Nephron (organoid): ENCODE measurements around the gene DPH1.

Source experiments
- H3K27ac Mint-ChIP-seq, 3 experiments: 2 replicates each; pipeline ENCODE4 v1.8.0; 2020; ENCODE audit warnings: mixed read lengths in 3 of 3, mild to moderate bottlenecking in 2 of 3, moderate library complexity in 1 of 3
- H3K27me3 Mint-ChIP-seq: 2 replicates; pipeline ENCODE4 v1.8.0; 2021; ENCODE audit warnings: low read depth, mild to moderate bottlenecking, moderate library complexity, mixed read lengths
- H3K36me3 Mint-ChIP-seq: 2 replicates; pipeline ENCODE4 v1.8.0; 2020; ENCODE audit warnings: low read depth, mixed read lengths
- H3K4me1 Mint-ChIP-seq: 2 replicates; pipeline ENCODE4 v1.8.0; 2020; ENCODE audit warnings: mixed read lengths
- H3K4me3 Mint-ChIP-seq, 3 experiments: 2 replicates each; pipeline ENCODE4 v1.8.0; 2020; ENCODE audit warnings: mild to moderate bottlenecking in 3 of 3, mixed read lengths in 3 of 3, moderate library complexity in 2 of 3
- H3K9me3 Mint-ChIP-seq: 2 replicates; pipeline ENCODE4 v1.8.0; 2020; ENCODE audit warnings: mixed read lengths
- TF ChIP-seq, protein P1 (sequence below), 3 experiments: fragments of 200-600 bp; sonication (generic); IDR thresholded peaks; one replicate each; pipeline ENCODE4 v1.5.0; 2021; ENCODE audit warnings: antibody characterized with exemption in 3 of 3; ENCODE audit not compliant: unreplicated experiment in 3 of 3

The DPH1 gene

DNA sequence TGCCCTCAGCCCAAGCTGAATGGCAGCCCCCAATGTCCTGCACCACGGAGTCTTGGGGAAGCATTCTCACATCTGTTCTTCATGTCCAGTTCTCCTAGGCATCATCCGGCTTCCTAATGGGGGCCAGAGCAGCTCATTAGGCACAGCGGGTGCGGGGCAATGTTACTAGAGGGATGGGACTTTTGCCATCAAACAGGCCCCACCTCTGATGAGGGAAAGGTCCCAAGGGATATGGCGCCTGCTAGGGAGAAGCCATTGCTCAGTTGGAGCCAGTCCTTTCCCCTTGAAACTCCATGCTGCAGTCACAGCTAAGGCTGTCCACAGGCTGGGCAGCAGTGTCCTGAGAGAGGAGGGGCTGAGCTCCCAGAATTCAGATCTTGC is 1.7 kb upstream of the DPH1 start:
- peaks cover 3% of the 10 kb centered on the region for H3K9me3 Mint-ChIP-seq
- peaks cover 15% of the 10 kb centered on the region for H3K4me1 Mint-ChIP-seq
- no peaks in the 10 kb centered on the region for H3K36me3 Mint-ChIP-seq
- peaks cover 48% of the 10 kb centered on the region for H3K27me3 Mint-ChIP-seq
- peak overlapping the region; percentile 67 to 83 (median 80) for H3K4me3 Mint-ChIP-seq
- H3K27ac Mint-ChIP-seq, result no peak overlapping the region
- TF ChIP-seq, protein P1, sequence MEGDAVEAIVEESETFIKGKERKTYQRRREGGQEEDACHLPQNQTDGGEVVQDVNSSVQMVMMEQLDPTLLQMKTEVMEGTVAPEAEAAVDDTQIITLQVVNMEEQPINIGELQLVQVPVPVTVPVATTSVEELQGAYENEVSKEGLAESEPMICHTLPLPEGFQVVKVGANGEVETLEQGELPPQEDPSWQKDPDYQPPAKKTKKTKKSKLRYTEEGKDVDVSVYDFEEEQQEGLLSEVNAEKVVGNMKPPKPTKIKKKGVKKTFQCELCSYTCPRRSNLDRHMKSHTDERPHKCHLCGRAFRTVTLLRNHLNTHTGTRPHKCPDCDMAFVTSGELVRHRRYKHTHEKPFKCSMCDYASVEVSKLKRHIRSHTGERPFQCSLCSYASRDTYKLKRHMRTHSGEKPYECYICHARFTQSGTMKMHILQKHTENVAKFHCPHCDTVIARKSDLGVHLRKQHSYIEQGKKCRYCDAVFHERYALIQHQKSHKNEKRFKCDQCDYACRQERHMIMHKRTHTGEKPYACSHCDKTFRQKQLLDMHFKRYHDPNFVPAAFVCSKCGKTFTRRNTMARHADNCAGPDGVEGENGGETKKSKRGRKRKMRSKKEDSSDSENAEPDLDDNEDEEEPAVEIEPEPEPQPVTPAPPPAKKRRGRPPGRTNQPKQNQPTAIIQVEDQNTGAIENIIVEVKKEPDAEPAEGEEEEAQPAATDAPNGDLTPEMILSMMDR (IDR thresholded peaks at IDR 0.05; ENCODE audit: unreplicated experiment in 3 of 3), result no peak

DNA sequence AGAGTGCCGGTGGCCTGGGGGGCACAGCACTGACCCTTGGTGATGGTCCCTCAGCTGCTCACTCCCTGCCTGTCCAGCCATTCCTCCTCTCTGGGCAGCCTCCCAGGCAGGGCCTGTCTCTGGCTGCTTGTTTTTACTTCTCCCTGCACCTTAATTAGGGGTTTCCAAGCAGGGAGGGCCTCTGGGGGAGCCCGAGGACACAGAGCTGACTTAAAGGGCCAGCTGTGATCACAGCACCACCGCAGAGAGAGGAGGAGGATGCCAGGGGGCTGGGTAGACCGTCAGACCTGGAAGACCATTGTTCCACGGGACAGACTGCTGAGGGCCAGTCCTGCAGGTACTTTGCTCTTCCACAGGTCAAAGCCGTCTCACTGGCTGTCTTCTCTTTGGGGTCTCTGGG is 1.2 kb upstream of the DPH1 start:
- TF ChIP-seq, protein P1 (IDR thresholded peaks at IDR 0.05; ENCODE audit: unreplicated experiment in 3 of 3), result no peak

DNA sequence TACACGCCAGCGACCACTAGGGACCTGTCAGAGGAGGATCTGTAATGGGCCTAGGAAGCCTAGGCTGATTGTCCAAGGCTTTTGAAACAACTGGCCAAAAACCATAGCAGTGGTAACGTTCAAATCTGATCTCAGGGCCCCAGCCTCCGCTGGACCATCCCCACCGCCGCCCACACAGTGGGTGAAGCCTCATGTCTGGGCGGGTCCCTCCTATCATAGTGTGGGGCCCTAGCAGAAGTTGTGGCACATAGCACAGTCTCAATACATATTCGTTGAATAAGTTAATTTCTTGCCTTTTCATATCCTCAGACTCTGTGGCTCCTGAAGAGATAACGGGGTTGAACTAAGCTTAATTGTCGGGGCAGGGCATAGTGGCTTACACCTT is 818 bp downstream of the DPH1 start:
- peaks cover 31% of the 10 kb centered on the region for H3K27me3 Mint-ChIP-seq
- TF ChIP-seq, protein P1 (IDR thresholded peaks at IDR 0.05; ENCODE audit: unreplicated experiment in 3 of 3), result peak; percentile 51 to 68 (median 63)
- no peaks in the 10 kb centered on the region for H3K36me3 Mint-ChIP-seq
- peaks cover 15% of the 10 kb centered on the region for H3K4me1 Mint-ChIP-seq
- H3K27ac Mint-ChIP-seq, result peak overlapping the region; percentile 73 to 84 (median 74)
- H3K4me3 Mint-ChIP-seq, result peak overlapping the region; percentile 92 to 98 (median 95)
- H3K9me3 Mint-ChIP-seq, result peaks cover 3% of the 10 kb centered on the region

More for the DNA sequence above, 1.2 kb upstream of the DPH1 start:
- peak overlapping the region; percentile 66 to 83 (median 80) for H3K4me3 Mint-ChIP-seq
- no peaks in the 10 kb centered on the region for H3K36me3 Mint-ChIP-seq
- H3K4me1 Mint-ChIP-seq, result peaks cover 15% of the 10 kb centered on the region
- H3K9me3 Mint-ChIP-seq, result peaks cover 3% of the 10 kb centered on the region
- no peak overlapping the region for H3K27ac Mint-ChIP-seq
- H3K27me3 Mint-ChIP-seq, result peaks cover 45% of the 10 kb centered on the region

DNA sequence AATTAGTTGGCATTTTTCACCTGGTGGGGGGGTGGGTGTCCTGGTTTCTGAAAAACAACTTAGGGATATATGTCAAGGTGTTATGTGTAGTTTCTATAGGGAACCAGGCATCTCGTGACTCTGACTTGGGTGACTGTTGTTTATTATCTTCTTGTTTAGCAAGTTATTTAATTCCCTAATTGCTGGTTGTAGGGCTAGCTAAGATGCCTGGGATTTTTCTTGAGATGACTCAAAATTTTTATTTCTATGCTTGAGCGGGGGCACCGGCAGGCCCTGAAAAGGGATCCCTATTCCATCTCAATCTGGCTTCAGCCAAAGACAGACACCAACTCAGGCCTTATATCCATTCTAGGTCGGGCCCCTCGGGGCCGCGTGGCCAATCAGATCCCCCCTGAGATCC is 3.2 kb downstream of the DPH1 start:
- Mint-ChIP-seq H3K27me3 (peaks cover 10% of the 10 kb centered on the region), H3K9me3 (no peaks in the 10 kb centered on the region), H3K4me3 (peak overlapping the region in 2 of 3 experiments; percentile 10 to 70), H3K36me3 (peaks cover 12% of the 10 kb centered on the region), H3K4me1 (peaks cover 10% of the 10 kb centered on the region), H3K27ac (no peak overlapping the region)
- TF ChIP-seq, protein P1 (IDR thresholded peaks at IDR 0.05; ENCODE audit: unreplicated experiment in 3 of 3), result no peak

DNA sequence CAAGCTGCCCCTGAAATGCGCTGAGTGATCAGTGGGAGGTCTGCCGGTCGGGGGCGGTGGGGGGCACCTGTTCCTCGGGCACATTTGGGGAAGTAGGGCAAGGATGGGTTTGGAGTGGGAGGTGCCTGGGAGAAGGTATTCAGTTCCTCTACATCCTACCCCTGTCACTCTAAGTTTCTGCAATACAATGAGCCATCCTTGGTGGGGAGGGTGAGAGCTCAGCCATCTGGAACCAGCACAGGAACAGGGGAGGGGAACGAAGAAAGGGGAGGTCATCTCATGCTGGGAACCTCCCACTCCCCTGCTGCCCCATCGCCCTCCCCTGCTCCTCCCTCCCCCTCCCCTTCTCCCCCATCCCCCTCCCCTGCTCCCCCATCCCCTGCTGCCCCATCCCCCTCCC is 4.2 kb downstream of the DPH1 start:
- Mint-ChIP-seq H3K4me1 (peaks cover 10% of the 10 kb centered on the region), H3K27me3 (no peaks in the 10 kb centered on the region), H3K27ac (no peak overlapping the region), H3K4me3 (no peak overlapping the region), H3K36me3 (peaks cover 18% of the 10 kb centered on the region), H3K9me3 (no peaks in the 10 kb centered on the region)
- TF ChIP-seq, protein P1 (IDR thresholded peaks at IDR 0.05; ENCODE audit: unreplicated experiment in 3 of 3), result no peak

DNA sequence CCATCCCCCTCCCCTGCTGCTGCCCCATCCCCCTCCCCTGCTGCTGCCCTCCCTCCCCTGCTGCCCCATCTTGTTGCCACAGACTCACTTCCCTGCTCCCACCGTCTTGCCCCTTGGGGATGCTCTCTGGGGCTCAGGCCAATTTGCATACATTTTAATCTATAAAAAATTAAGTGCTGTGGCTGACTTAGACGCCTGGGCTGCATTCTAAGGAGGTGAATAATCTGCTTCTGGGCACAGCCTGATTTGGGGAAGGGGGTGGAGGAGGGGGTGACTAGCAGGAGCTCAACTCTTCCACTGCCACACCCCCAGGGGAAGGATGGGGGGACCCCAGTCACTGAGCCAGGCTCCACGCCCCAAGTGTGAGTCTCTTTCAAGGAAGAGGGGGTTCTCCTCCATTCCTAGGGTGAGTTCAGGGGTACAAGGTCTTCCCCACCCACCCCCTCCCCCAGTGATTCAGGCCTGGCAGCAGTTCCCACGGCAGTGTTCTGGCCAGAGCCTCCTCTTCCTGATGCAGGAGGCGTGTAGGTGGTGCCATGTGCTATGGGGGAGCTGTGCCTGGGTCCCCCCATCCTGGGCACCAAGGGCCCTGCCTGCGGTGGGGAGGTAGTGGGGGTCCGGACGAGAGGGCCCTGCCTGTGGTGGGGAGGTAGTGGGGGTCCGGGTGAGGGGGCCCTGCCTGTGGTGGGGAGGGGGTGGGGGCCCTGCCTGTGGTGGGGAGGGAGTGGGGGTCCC is 5.0 kb downstream of the DPH1 start:
- TF ChIP-seq, protein P1 (IDR thresholded peaks at IDR 0.05; ENCODE audit: unreplicated experiment in 3 of 3), result no peak
- H3K27me3 Mint-ChIP-seq, result no peaks in the 10 kb centered on the region
- no peak overlapping the region for H3K27ac Mint-ChIP-seq
- peaks cover 20% of the 10 kb centered on the region for H3K36me3 Mint-ChIP-seq
- H3K4me3 Mint-ChIP-seq, result no peak overlapping the region
- H3K9me3 Mint-ChIP-seq, result no peaks in the 10 kb centered on the region
- H3K4me1 Mint-ChIP-seq, result peaks cover 10% of the 10 kb centered on the region
